GM12878 (cell line): ENCODE data around the gene RGS6. TPM values are rescaled to one million over a fixed set of nuclear protein-coding genes. Genes with fewer than 3 reads are reported as not detected.
A peak's percentile ranks its signal among the peaks of the same experiment; 100 is the strongest.

Experiments
- BACH1 ChIP-seq: fragments of 450-650 bp; IDR thresholded peaks from 2 replicates; pipeline ENCODE4 v1.6.1; 2017; ENCODE audit warnings: mild to moderate bottlenecking, borderline replicate concordance
- BCL11A ChIP-seq: IDR thresholded peaks from 2 replicates; pipeline ENCODE4 v1.6.1; 2011; ENCODE audit warnings: low read depth, low read length
- CREM ChIP-seq: IDR thresholded peaks from 2 replicates; pipeline ENCODE4 v1.6.1; 2014; ENCODE audit warnings: antibody characterized with exemption, low read depth
- EED ChIP-seq: sonication (generic); IDR thresholded peaks from 2 replicates; pipeline ENCODE4 v1.6.1; 2016; ENCODE audit warnings: antibody characterized with exemption, low read depth
- EZH2 ChIP-seq: IDR thresholded peaks from 2 replicates; pipeline ENCODE4 v1.6.1; 2012; ENCODE audit warnings: low read depth, mild to moderate bottlenecking, control low read depth, inconsistent platforms, low read length, borderline replicate concordance; ENCODE audit not compliant: control insufficient read depth
- GATAD2B ChIP-seq: fragments of 450-650 bp; conservative IDR thresholded peaks from 2 replicates; pipeline ENCODE4 v1.6.1; 2017; ENCODE audit warnings: low read depth, mild to moderate bottlenecking, moderate library complexity
- HDAC2 ChIP-seq: fragments of 200-600 bp; sonication (generic); IDR thresholded peaks from 2 replicates; pipeline ENCODE4 v1.6.1; 2017
- KLF5 ChIP-seq: fragments of 450-650 bp; IDR thresholded peaks from 2 replicates; pipeline ENCODE4 v1.6.1; 2014; ENCODE audit warnings: mild to moderate bottlenecking; ENCODE audit not compliant: partially characterized antibody
- LARP7 ChIP-seq: fragments of 450-650 bp; IDR thresholded peaks from 2 replicates; pipeline ENCODE4 v1.6.1; 2017; ENCODE audit warnings: mild to moderate bottlenecking
- MLLT1 ChIP-seq: fragments of 450-650 bp; IDR thresholded peaks from 2 replicates; pipeline ENCODE4 v1.6.1; 2016; ENCODE audit warnings: mild to moderate bottlenecking
- POLR2AphosphoS2 ChIP-seq: IDR thresholded peaks from 2 replicates; pipeline ENCODE4 v1.6.1; 2011; ENCODE audit warnings: low read depth, mild to moderate bottlenecking, low read length, improper control_type of control experiment, moderate library complexity
- RAD21 ChIP-seq: IDR thresholded peaks from 2 replicates; pipeline ENCODE4 v1.6.1; 2011; ENCODE audit warnings: mild to moderate bottlenecking, low read depth, low read length, moderate library complexity; ENCODE audit not compliant: insufficient read depth
- SMARCA5 ChIP-seq: fragments of 450-650 bp; IDR thresholded peaks from 2 replicates; pipeline ENCODE4 v1.6.1; 2017; ENCODE audit warnings: mild to moderate bottlenecking
- SREBF2 ChIP-seq: IDR thresholded peaks from 2 replicates; pipeline ENCODE4 v1.6.1; 2012; ENCODE audit warnings: mild to moderate bottlenecking, low read length
- STAT3 ChIP-seq: IDR thresholded peaks from 2 replicates; pipeline ENCODE4 v1.6.1; 2011; ENCODE audit warnings: low read depth, low read length, improper control_type of control experiment
- TCF3 ChIP-seq: IDR thresholded peaks from 2 replicates; pipeline ENCODE4 v1.6.1; 2012; ENCODE audit warnings: low read depth, mild to moderate bottlenecking, low read length, borderline replicate concordance; ENCODE audit not compliant: insufficient read depth
- TCF7 ChIP-seq: IDR thresholded peaks from 2 replicates; pipeline ENCODE4 v1.6.1; 2014; ENCODE audit warnings: antibody characterized with exemption, borderline replicate concordance
- WRNIP1 ChIP-seq: IDR thresholded peaks from 2 replicates; pipeline ENCODE4 v1.6.1; 2011; ENCODE audit warnings: low read depth, low read length, improper control_type of control experiment, borderline replicate concordance
- ZNF217 ChIP-seq: fragments of 450-650 bp; IDR thresholded peaks from 2 replicates; pipeline ENCODE4 v1.6.1; 2017; ENCODE audit warnings: antibody characterized with exemption, mild to moderate bottlenecking
- ZZZ3 ChIP-seq: IDR thresholded peaks from 2 replicates; pipeline ENCODE4 v1.6.1; 2011; ENCODE audit warnings: low read depth; ENCODE audit not compliant: control insufficient read depth, insufficient read length
- polyA plus RNA-seq, 11 experiments: library from polyadenylated mRNA; depleted of rRNA in 4 of 11; unstranded in 6 of 11; stranded (reverse) in 5 of 11; fragments of >200 nt; fragmentation: Nextera tagmentation in 4 of 11; fragmentation: Illumina TruSeq in 1 of 11; extraction: Ambion mirVana in 4 of 11; extraction: Trizol in 1 of 11; gene quantifications; 1 replicate in 1 of 11; 2 replicates in 10 of 11; pipeline versions ENCODE4 v1.2.1 to v1.2.3, GENCODE V29; 2011 to 2016; ENCODE audit warnings: inconsistent platforms in 2 of 11, missing spikeins in 2 of 11, low read depth in 1 of 11
- total RNA-seq, 4 experiments: library from RNA; depleted of rRNA in 3 of 4; stranded (reverse); fragments of >200 nt in 3 of 4; fragmentation: Illumina TruSeq in 1 of 4; extraction: Trizol in 1 of 4; gene quantifications; 2 replicates each; pipeline versions ENCODE4 v1.2.1 to v1.2.3, GENCODE V29; 2013 to 2021
- TF ChIP-seq, protein P1 (sequence below): fragments of 150-350 bp; IDR thresholded peaks from 2 replicates; pipeline ENCODE4 v1.6.1; 2016; ENCODE audit warnings: low read depth, low read length
- TF ChIP-seq, protein P2 (sequence below): IDR thresholded peaks from 2 replicates; pipeline ENCODE4 v1.6.1; 2011; ENCODE audit warnings: borderline replicate concordance, low read depth, mild to moderate bottlenecking, moderate library complexity, mixed read lengths, low read length; ENCODE audit not compliant: insufficient read depth; ENCODE audit errors: extremely low read length
- TF ChIP-seq, protein P3 (sequence below): fragments of 450-650 bp; IDR thresholded peaks from 2 replicates; pipeline ENCODE4 v1.6.1; 2017; ENCODE audit warnings: mild to moderate bottlenecking, moderate library complexity

RGS6 gene
- total and polyA plus RNA-seq, 10 of the 15 experiments (the other 5 are each of a cell fraction or from before 2014, with no cell fraction given) = 3.9 to 18.1 (median 12.4) TPM

DNA sequence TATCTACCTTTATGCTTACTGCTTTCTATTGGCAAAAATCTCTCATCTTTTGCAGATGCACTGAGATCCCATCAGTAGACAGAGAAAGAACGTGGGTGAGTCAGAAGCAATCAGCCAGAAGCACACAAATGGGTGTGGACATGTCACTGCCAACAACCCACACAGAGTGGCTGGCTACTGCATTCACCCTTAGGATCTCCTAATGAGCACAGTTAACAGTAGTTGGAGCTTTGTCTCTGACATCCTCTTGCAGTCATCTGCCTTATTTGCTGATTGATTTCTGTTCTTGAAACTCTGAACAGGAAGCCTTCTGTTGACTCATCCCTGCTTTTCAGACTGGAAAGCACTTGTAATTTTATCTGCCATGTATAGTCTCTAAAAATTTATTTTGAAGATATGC, 117.2 kb downstream of the RGS6 start (continued):
- TF ChIP-seq, protein P1, sequence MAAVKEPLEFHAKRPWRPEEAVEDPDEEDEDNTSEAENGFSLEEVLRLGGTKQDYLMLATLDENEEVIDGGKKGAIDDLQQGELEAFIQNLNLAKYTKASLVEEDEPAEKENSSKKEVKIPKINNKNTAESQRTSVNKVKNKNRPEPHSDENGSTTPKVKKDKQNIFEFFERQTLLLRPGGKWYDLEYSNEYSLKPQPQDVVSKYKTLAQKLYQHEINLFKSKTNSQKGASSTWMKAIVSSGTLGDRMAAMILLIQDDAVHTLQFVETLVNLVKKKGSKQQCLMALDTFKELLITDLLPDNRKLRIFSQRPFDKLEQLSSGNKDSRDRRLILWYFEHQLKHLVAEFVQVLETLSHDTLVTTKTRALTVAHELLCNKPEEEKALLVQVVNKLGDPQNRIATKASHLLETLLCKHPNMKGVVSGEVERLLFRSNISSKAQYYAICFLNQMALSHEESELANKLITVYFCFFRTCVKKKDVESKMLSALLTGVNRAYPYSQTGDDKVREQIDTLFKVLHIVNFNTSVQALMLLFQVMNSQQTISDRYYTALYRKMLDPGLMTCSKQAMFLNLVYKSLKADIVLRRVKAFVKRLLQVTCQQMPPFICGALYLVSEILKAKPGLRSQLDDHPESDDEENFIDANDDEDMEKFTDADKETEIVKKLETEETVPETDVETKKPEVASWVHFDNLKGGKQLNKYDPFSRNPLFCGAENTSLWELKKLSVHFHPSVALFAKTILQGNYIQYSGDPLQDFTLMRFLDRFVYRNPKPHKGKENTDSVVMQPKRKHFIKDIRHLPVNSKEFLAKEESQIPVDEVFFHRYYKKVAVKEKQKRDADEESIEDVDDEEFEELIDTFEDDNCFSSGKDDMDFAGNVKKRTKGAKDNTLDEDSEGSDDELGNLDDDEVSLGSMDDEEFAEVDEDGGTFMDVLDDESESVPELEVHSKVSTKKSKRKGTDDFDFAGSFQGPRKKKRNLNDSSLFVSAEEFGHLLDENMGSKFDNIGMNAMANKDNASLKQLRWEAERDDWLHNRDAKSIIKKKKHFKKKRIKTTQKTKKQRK = no peak
- peak; percentile 74 for TF ChIP-seq BCL11A
- TF ChIP-seq TCF7 = no peak
- TF ChIP-seq SREBF2 = no peak
- no peak for TF ChIP-seq POLR2AphosphoS2
- peak; percentile 88; the same call in 1 of the 2 replicates for TF ChIP-seq EED
- no peak for TF ChIP-seq TCF3
- no peak for TF ChIP-seq EZH2
- TF ChIP-seq, protein P2, sequence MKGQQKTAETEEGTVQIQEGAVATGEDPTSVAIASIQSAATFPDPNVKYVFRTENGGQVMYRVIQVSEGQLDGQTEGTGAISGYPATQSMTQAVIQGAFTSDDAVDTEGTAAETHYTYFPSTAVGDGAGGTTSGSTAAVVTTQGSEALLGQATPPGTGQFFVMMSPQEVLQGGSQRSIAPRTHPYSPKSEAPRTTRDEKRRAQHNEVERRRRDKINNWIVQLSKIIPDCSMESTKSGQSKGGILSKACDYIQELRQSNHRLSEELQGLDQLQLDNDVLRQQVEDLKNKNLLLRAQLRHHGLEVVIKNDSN = no peak
- TF ChIP-seq WRNIP1 = no peak
- no peak for TF ChIP-seq ZNF217
- peak; percentile 50; the same call in 1 of the 2 replicates for TF ChIP-seq SMARCA5
- TF ChIP-seq ZZZ3 = no peak
- TF ChIP-seq, protein P3, sequence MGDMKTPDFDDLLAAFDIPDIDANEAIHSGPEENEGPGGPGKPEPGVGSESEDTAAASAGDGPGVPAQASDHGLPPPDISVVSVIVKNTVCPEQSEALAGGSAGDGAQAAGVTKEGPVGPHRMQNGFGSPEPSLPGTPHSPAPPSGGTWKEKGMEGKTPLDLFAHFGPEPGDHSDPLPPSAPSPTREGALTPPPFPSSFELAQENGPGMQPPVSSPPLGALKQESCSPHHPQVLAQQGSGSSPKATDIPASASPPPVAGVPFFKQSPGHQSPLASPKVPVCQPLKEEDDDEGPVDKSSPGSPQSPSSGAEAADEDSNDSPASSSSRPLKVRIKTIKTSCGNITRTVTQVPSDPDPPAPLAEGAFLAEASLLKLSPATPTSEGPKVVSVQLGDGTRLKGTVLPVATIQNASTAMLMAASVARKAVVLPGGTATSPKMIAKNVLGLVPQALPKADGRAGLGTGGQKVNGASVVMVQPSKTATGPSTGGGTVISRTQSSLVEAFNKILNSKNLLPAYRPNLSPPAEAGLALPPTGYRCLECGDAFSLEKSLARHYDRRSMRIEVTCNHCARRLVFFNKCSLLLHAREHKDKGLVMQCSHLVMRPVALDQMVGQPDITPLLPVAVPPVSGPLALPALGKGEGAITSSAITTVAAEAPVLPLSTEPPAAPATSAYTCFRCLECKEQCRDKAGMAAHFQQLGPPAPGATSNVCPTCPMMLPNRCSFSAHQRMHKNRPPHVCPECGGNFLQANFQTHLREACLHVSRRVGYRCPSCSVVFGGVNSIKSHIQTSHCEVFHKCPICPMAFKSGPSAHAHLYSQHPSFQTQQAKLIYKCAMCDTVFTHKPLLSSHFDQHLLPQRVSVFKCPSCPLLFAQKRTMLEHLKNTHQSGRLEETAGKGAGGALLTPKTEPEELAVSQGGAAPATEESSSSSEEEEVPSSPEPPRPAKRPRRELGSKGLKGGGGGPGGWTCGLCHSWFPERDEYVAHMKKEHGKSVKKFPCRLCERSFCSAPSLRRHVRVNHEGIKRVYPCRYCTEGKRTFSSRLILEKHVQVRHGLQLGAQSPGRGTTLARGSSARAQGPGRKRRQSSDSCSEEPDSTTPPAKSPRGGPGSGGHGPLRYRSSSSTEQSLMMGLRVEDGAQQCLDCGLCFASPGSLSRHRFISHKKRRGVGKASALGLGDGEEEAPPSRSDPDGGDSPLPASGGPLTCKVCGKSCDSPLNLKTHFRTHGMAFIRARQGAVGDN = no peak
- 0 out of 2 replicates have a peak, but pooled peaks have one; percentile 48 for TF ChIP-seq MLLT1
- peak; percentile 74 for TF ChIP-seq CREM
- TF ChIP-seq RAD21 = no peak; the same call in 1 of the 2 replicates
- TF ChIP-seq KLF5 = no peak
- TF ChIP-seq STAT3 = 0 out of 2 replicates have a peak, but pooled peaks have one; percentile 34
- no peak for TF ChIP-seq GATAD2B
- TF ChIP-seq LARP7 = no peak
- TF ChIP-seq BACH1 = no peak; the same call in 1 of the 2 replicates
- no peak for TF ChIP-seq HDAC2
